GM12878 (cell line): ENCODE results near the gene GAB1. TPM values are rescaled to one million over a fixed set of nuclear protein-coding genes. Genes with fewer than 3 reads are reported as not detected.

ENCODE experiments used
- FOXK2 ChIP-seq: fragments of 450-650 bp; IDR thresholded peaks from 2 replicates; pipeline ENCODE4 v1.6.1; 2017; ENCODE audit warnings: mild to moderate bottlenecking, moderate library complexity
- SREBF1 ChIP-seq: IDR thresholded peaks from 2 replicates; pipeline ENCODE4 v1.6.1; 2012; ENCODE audit warnings: mild to moderate bottlenecking, low read length
- TAF1 ChIP-seq: IDR thresholded peaks from 2 replicates; pipeline ENCODE4 v1.6.1; 2011; ENCODE audit warnings: mild to moderate bottlenecking, low read depth, low read length, borderline replicate concordance
- TCF3 ChIP-seq: IDR thresholded peaks from 2 replicates; pipeline ENCODE4 v1.6.1; 2012; ENCODE audit warnings: low read depth, mild to moderate bottlenecking, low read length, borderline replicate concordance; ENCODE audit not compliant: insufficient read depth
- WRNIP1 ChIP-seq: IDR thresholded peaks from 2 replicates; pipeline ENCODE4 v1.6.1; 2011; ENCODE audit warnings: low read depth, low read length, improper control_type of control experiment, borderline replicate concordance
- YY1 ChIP-seq: IDR thresholded peaks from 2 replicates; pipeline ENCODE4 v1.6.1; 2011; ENCODE audit warnings: low read depth, mild to moderate bottlenecking, low read length
- polyA plus RNA-seq, 11 experiments: library from polyadenylated mRNA; depleted of rRNA in 4 of 11; unstranded in 6 of 11; stranded (reverse) in 5 of 11; fragments of >200 nt; fragmentation: Nextera tagmentation in 4 of 11; fragmentation: Illumina TruSeq in 1 of 11; extraction: Ambion mirVana in 4 of 11; extraction: Trizol in 1 of 11; gene quantifications; 1 replicate in 1 of 11; 2 replicates in 10 of 11; pipeline versions ENCODE4 v1.2.1 to v1.2.3, GENCODE V29; 2011 to 2016; ENCODE audit warnings: inconsistent platforms in 2 of 11, missing spikeins in 2 of 11, low read depth in 1 of 11
- total RNA-seq, 4 experiments: library from RNA; depleted of rRNA in 3 of 4; stranded (reverse); fragments of >200 nt in 3 of 4; fragmentation: Illumina TruSeq in 1 of 4; extraction: Trizol in 1 of 4; gene quantifications; 2 replicates each; pipeline versions ENCODE4 v1.2.1 to v1.2.3, GENCODE V29; 2013 to 2021
- TF ChIP-seq, protein P1 (sequence below): fragments of 450-650 bp; IDR thresholded peaks from 2 replicates; pipeline ENCODE4 v1.6.1; 2017; ENCODE audit warnings: antibody characterized with exemption, mild to moderate bottlenecking, moderate library complexity
- TF ChIP-seq, protein P2 (sequence below): fragments of 450-650 bp; formaldehyde crosslinking; IDR thresholded peaks from 2 replicates; pipeline ENCODE4 v1.4.0; 2020; ENCODE audit warnings: mild to moderate bottlenecking, moderate library complexity
- TF ChIP-seq, protein P3 (sequence below): fragments of 150-350 bp; IDR thresholded peaks from 2 replicates; pipeline ENCODE4 v1.6.1; 2016; ENCODE audit warnings: low read depth, low read length
- TF ChIP-seq, protein P4 (sequence below): IDR thresholded peaks from 2 replicates; pipeline ENCODE4 v1.6.1; 2011; ENCODE audit warnings: low read depth, low read length, improper control_type of control experiment, borderline replicate concordance
- TF ChIP-seq, protein P5 (sequence below): IDR thresholded peaks from 2 replicates; pipeline ENCODE4 v1.6.1; 2012; ENCODE audit warnings: low read depth, low read length, improper control_type of control experiment

The GAB1 gene
- total and polyA plus RNA-seq, 10 of the 15 experiments (the other 5 are each of a cell fraction or from before 2014, with no cell fraction given) = 0.37 to 5.3 (median 3.2) TPM

DNA sequence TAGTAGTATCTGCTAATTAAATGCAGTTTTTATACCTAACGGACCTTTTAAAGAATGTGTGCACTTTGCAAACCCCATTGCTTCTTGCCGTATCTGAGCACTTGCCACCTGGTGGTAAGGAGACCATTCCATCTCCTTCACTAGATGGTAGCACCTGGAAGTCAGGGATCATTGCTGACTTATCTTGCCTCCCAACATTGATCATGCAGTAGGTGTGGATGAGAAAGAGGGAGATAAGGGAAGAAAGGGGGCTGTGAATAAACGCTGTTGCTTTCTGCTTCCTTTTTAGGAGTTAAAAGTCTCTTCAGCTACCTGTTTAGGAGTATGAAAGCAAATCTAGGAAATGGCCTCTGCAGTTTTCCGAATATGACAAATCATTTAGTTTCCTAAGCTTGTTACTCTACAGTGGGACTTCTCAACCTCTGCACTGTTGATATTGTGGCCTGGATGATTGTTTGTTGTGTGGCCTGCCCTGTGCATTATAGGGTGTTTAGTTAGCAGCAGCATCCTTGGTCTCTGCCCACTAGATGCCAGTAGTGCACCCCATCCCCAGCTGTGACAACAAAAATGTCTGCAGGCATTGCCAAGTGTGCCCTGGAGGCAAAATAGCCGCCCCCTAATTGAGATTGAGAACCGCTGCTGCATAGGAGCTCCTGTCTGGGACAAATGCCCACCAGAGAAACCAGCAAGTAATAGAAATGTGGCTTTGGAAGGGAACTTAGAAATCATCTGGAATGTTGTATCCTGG is 38.8 kb downstream of the GAB1 start (continued):
- TF ChIP-seq, protein P1, sequence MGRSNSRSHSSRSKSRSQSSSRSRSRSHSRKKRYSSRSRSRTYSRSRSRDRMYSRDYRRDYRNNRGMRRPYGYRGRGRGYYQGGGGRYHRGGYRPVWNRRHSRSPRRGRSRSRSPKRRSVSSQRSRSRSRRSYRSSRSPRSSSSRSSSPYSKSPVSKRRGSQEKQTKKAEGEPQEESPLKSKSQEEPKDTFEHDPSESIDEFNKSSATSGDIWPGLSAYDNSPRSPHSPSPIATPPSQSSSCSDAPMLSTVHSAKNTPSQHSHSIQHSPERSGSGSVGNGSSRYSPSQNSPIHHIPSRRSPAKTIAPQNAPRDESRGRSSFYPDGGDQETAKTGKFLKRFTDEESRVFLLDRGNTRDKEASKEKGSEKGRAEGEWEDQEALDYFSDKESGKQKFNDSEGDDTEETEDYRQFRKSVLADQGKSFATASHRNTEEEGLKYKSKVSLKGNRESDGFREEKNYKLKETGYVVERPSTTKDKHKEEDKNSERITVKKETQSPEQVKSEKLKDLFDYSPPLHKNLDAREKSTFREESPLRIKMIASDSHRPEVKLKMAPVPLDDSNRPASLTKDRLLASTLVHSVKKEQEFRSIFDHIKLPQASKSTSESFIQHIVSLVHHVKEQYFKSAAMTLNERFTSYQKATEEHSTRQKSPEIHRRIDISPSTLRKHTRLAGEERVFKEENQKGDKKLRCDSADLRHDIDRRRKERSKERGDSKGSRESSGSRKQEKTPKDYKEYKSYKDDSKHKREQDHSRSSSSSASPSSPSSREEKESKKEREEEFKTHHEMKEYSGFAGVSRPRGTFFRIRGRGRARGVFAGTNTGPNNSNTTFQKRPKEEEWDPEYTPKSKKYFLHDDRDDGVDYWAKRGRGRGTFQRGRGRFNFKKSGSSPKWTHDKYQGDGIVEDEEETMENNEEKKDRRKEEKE = no peak
- no peak for TF ChIP-seq WRNIP1
- TF ChIP-seq FOXK2 = no peak
- peak; percentile 91 for TF ChIP-seq YY1
- TF ChIP-seq, protein P2, sequence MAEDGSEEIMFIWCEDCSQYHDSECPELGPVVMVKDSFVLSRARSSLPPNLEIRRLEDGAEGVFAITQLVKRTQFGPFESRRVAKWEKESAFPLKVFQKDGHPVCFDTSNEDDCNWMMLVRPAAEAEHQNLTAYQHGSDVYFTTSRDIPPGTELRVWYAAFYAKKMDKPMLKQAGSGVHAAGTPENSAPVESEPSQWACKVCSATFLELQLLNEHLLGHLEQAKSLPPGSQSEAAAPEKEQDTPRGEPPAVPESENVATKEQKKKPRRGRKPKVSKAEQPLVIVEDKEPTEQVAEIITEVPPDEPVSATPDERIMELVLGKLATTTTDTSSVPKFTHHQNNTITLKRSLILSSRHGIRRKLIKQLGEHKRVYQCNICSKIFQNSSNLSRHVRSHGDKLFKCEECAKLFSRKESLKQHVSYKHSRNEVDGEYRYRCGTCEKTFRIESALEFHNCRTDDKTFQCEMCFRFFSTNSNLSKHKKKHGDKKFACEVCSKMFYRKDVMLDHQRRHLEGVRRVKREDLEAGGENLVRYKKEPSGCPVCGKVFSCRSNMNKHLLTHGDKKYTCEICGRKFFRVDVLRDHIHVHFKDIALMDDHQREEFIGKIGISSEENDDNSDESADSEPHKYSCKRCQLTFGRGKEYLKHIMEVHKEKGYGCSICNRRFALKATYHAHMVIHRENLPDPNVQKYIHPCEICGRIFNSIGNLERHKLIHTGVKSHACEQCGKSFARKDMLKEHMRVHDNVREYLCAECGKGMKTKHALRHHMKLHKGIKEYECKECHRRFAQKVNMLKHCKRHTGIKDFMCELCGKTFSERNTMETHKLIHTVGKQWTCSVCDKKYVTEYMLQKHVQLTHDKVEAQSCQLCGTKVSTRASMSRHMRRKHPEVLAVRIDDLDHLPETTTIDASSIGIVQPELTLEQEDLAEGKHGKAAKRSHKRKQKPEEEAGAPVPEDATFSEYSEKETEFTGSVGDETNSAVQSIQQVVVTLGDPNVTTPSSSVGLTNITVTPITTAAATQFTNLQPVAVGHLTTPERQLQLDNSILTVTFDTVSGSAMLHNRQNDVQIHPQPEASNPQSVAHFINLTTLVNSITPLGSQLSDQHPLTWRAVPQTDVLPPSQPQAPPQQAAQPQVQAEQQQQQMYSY (CRISPR knock-in tag) = no peak
- no peak for TF ChIP-seq SREBF1
- no peak for TF ChIP-seq TAF1
- TF ChIP-seq, protein P3, sequence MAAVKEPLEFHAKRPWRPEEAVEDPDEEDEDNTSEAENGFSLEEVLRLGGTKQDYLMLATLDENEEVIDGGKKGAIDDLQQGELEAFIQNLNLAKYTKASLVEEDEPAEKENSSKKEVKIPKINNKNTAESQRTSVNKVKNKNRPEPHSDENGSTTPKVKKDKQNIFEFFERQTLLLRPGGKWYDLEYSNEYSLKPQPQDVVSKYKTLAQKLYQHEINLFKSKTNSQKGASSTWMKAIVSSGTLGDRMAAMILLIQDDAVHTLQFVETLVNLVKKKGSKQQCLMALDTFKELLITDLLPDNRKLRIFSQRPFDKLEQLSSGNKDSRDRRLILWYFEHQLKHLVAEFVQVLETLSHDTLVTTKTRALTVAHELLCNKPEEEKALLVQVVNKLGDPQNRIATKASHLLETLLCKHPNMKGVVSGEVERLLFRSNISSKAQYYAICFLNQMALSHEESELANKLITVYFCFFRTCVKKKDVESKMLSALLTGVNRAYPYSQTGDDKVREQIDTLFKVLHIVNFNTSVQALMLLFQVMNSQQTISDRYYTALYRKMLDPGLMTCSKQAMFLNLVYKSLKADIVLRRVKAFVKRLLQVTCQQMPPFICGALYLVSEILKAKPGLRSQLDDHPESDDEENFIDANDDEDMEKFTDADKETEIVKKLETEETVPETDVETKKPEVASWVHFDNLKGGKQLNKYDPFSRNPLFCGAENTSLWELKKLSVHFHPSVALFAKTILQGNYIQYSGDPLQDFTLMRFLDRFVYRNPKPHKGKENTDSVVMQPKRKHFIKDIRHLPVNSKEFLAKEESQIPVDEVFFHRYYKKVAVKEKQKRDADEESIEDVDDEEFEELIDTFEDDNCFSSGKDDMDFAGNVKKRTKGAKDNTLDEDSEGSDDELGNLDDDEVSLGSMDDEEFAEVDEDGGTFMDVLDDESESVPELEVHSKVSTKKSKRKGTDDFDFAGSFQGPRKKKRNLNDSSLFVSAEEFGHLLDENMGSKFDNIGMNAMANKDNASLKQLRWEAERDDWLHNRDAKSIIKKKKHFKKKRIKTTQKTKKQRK = no peak
- TF ChIP-seq TCF3 = 0 out of 2 replicates have a peak, but pooled peaks have one; percentile 37
- TF ChIP-seq, protein P4, sequence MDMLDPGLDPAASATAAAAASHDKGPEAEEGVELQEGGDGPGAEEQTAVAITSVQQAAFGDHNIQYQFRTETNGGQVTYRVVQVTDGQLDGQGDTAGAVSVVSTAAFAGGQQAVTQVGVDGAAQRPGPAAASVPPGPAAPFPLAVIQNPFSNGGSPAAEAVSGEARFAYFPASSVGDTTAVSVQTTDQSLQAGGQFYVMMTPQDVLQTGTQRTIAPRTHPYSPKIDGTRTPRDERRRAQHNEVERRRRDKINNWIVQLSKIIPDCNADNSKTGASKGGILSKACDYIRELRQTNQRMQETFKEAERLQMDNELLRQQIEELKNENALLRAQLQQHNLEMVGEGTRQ = no peak
- TF ChIP-seq, protein P5, sequence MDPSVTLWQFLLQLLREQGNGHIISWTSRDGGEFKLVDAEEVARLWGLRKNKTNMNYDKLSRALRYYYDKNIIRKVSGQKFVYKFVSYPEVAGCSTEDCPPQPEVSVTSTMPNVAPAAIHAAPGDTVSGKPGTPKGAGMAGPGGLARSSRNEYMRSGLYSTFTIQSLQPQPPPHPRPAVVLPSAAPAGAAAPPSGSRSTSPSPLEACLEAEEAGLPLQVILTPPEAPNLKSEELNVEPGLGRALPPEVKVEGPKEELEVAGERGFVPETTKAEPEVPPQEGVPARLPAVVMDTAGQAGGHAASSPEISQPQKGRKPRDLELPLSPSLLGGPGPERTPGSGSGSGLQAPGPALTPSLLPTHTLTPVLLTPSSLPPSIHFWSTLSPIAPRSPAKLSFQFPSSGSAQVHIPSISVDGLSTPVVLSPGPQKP = no peak
- TF ChIP-seq, all 136 proteins: peak for 10
